Measurements from ENCODE around the gene CD151. TPM values are rescaled to one million over a fixed set of nuclear protein-coding genes. Genes with fewer than 3 reads are reported as not detected.
A peak's percentile ranks its signal among the peaks of the same experiment; 100 is the strongest.

CD151 gene
- total RNA-seq, 1 donor from 2014 or later: 387 TPM

DNA sequence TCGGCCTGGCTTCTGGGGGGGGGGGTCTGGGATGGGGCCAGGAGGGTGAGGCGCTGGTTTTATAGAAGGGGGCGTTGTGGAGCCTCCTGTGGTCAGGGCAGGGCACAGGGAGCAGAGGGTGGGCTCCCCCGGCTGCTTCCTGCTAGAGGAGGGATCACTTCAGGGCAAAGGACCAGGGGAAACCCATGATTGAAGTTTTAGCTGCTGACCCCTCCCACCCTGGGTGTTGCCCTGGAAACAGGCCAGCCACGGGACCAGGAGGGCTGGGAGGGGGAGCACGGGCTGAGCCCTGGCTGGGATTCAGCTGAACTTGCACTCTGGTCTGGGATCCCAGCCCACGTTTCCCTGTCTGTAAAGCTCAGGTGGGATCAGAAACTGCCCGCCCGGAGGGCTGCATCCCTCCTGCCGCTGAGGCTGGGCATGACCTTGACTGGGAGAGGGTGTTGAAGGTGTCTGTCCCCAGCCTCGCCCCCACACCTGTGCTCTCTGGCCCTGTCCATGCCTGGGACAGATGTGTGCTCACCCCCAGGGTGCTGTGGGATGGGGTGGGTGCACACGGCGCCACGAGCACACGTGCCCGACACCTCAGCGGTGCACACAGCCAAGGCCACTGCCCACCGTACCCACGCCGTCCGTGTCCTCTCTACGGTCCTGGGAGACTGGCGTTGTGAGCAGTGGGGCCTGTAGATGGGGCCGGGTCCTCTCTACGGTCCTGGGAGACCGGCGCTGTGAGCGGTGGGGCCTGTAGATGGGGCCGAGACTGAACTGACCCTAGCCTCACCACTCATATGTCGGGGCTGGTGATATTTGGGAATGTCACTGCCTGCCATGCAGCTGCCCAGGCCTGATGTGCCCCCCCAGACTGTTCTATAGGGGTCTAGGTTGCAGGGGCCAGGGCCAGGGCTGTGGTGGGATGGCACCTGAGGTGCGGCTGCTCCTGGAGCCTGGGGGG, 12.2 kb downstream of the CD151 start:
- DNase-seq: peak; percentile 91
- peak overlapping the region; percentile 94 for H3K27ac ChIP-seq
- no peaks in the 10 kb centered on the region for H3K27me3 ChIP-seq (ENCODE audit: low read depth)
- peak overlapping the region; percentile 99 for H3K4me3 ChIP-seq
- TF ChIP-seq, protein P1, sequence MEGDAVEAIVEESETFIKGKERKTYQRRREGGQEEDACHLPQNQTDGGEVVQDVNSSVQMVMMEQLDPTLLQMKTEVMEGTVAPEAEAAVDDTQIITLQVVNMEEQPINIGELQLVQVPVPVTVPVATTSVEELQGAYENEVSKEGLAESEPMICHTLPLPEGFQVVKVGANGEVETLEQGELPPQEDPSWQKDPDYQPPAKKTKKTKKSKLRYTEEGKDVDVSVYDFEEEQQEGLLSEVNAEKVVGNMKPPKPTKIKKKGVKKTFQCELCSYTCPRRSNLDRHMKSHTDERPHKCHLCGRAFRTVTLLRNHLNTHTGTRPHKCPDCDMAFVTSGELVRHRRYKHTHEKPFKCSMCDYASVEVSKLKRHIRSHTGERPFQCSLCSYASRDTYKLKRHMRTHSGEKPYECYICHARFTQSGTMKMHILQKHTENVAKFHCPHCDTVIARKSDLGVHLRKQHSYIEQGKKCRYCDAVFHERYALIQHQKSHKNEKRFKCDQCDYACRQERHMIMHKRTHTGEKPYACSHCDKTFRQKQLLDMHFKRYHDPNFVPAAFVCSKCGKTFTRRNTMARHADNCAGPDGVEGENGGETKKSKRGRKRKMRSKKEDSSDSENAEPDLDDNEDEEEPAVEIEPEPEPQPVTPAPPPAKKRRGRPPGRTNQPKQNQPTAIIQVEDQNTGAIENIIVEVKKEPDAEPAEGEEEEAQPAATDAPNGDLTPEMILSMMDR (IDR thresholded peaks at IDR 0.05): peak; percentile 15
- H3K36me3 ChIP-seq: peaks cover 10% of the 10 kb centered on the region
- intact Hi-C loops (cut with DNase I): no loop called here
- peak; percentile 67 to 76 for ATAC-seq
- no peaks in the 10 kb centered on the region for H3K9me3 ChIP-seq
- peaks cover 73% of the 10 kb centered on the region for H3K4me1 ChIP-seq

DNA sequence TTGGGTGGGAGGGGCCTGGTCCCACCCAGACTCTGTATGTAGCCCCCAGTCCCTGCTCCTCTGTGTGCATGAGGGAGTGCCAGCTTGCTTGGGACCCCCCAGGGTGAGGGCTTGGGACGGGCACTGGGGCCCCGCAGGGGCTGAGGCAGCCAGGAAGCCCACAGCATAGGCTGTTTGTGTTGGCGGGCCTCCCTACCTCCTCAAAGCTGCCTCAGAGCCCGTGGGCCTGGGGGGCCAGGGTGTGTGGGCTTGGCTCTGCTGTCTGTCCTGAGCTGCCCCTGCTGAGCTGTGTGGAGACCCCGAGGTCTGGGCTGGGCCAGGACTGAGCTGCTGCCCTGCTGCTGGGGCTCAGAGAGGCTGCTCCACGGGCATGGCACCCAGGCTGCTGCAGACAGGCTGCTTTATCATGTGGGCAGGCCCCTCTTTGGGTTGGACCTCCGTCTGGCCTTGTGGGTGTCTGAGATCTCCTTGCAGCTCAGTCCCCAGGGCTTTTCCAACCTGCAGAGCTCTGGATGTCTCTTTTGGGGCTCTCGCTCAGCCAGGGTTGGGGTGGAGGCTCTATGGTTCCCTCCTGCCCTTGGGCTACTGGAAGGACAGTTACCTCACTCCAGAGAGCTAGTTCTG, 13.2 kb downstream of the CD151 start:
- intact Hi-C loops (cut with DNase I): no loop called here
- Histone ChIP-seq H3K4me3 (peak overlapping the region; percentile 99), H3K4me1 (peaks cover 71% of the 10 kb centered on the region), H3K27ac (peak overlapping the region; percentile 94), H3K36me3 (peaks cover 7% of the 10 kb centered on the region), H3K27me3 (ENCODE audit: low read depth) (no peaks in the 10 kb centered on the region), H3K9me3 (no peaks in the 10 kb centered on the region)
- DNase-seq: no peak
- TF ChIP-seq, protein P1 (IDR thresholded peaks at IDR 0.05): no peak
- no peak for ATAC-seq

DNA sequence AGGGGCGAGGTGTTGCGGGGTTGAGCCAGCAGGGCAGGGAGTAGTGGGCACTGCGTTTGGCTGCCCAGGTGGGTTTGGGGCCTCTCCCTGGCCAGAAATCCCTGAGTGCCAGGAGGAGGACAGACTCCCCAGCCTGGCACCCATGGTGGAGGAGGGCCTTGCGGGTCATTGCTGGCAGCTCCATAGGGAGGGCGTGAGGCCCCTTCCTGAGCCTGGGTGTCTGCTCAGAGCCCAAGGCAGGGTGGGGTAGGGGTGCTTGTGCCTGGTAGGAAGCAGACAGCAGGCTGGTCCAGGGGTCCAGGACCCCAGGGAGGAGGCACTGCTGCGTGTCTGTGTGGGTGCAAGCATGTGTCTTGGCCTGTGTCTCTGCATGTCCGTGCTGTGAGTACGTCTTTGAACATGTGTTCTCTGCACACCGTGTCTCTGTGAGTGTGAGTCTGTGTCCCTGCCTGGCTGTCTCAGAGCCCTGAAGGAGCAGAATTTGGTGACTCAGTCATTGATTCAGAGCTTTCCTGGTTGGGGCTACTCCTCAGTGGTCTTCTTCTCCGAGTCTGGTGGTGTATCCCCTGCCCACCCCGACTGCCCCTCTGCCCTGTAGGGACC, 13.8 kb downstream of the CD151 start:
- TF ChIP-seq, protein P1 (IDR thresholded peaks at IDR 0.05): no peak
- Histone ChIP-seq H3K27me3 (ENCODE audit: low read depth) (no peaks in the 10 kb centered on the region), H3K27ac (no peak overlapping the region), H3K4me1 (peaks cover 65% of the 10 kb centered on the region), H3K4me3 (no peak overlapping the region), H3K36me3 (peaks cover 7% of the 10 kb centered on the region), H3K9me3 (no peaks in the 10 kb centered on the region)
- intact Hi-C loops (cut with DNase I): no loop called here
- ATAC-seq: no peak
- no peak for DNase-seq

DNA sequence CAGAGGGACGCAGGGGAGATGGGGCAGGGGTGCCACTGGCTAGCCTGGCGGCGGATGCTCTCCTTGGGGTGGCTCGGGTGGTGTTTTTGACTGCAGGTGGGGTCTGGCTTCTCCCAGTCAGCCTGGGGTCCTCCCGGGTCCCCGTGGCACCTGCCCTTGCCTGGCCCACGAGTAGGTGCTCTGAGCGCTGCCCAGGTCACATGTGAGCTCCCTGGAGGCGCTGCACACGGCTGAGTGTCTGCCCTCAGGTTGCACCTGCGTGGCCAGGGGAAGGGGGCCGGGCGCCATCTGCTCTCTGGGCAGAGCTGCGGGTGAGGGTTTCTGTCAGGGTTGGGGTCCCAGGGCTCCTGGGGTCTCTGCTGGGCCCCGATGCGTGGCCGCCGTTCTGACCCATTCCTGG, 15.1 kb downstream of the CD151 start:
- intact Hi-C loops (cut with DNase I): no loop called here
- DNase-seq: no peak
- Histone ChIP-seq H3K27ac (no peak overlapping the region), H3K9me3 (no peaks in the 10 kb centered on the region), H3K4me1 (peaks cover 61% of the 10 kb centered on the region), H3K36me3 (peaks cover 11% of the 10 kb centered on the region), H3K4me3 (no peak overlapping the region), H3K27me3 (ENCODE audit: low read depth) (no peaks in the 10 kb centered on the region)
- TF ChIP-seq, protein P1 (IDR thresholded peaks at IDR 0.05): no peak
- no peak for ATAC-seq

DNA sequence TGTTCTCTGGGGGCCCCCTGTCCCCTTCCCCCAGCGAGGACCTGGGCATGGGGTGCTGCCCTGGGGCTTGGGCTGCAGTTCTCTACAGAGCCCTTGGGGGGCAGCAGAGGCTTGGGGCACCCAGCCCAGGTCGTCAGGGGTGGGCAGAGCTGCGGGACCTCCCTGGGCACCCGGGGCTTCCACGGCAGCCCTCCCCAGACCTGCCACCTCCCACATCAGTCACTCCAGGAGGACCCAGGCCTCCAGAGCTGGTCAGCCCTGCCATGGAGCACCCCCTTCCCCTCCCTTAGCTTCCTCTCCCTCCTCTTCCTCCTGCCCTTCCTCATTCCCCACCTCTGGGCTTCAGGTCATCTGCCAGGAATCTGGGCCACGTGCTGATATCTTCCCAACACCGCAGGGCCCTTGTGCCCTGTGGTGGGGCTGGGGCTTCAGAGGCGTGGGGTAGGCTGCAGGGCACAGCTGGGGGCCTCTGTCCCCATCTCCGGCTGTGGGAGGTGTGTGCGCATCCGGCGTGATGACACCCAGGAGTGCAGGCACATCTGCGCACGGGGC, 15.7 kb downstream of the CD151 start:
- DNase-seq (no peak), ATAC-seq (no peak)
- TF ChIP-seq, protein P1 (IDR thresholded peaks at IDR 0.05): peak; percentile 91
- Histone ChIP-seq H3K4me1 (peaks cover 61% of the 10 kb centered on the region), H3K36me3 (peaks cover 11% of the 10 kb centered on the region), H3K27me3 (ENCODE audit: low read depth) (no peaks in the 10 kb centered on the region), H3K27ac (no peak overlapping the region), H3K4me3 (peak overlapping the region; percentile 48), H3K9me3 (no peaks in the 10 kb centered on the region)
- intact Hi-C loops (cut with DNase I): no loop called here

Data from lower lobe of right lung (tissue), 2 donors.